Renal cortex interstitium (tissue), 11 donors: ENCODE measurements around the gene TSSC4. TPM values are rescaled to one million over a fixed set of nuclear protein-coding genes. Genes with fewer than 3 reads are reported as not detected.
A peak's percentile ranks its signal among the peaks of the same experiment; 100 is the strongest.

Experiments used
- DNase-seq, 11 donors: peaks; one replicate each; pipeline ENCODE4 v3.0.0-alpha.2; 2013; ENCODE audit warnings: low read depth in 9 of 11, low spot score in 4 of 11; ENCODE audit errors: extremely low read depth in 1 of 11
- polyA plus RNA-seq, 3 donors: library from polyadenylated mRNA; unstranded; fragments of 120-200 nt; gene quantifications; one replicate each; pipeline ENCODE4 v1.2.1, GENCODE V29; 2013; ENCODE audit not compliant: insufficient read length in 3 of 3

Gene TSSC4
- polyA plus RNA-seq, 3 donors: 30.8 to 45.5 (median 44.8) TPM

GRCh38 chr11:2365571-2366210 is 34.9 kb upstream of the TSSC4 start:
- no peak for DNase-seq

DNA sequence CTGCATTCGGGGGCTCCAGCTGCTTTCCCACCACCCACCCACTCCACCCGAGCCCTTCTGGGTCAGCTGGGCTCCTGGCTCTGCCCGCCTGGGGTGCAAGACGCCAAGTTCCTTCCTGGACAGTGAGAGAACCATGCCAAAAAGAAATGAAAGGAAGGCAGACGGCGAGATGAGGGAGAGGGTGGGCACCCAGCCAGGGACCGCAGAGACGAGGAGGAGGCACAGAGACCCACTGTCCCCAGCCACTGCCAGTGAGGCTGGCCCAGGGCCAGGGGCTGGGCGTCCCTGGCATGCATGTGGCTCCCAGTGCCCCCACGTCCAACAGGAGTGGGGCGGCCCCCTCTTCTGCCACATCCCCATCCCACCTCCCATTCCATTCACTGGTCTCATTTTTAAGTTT is 34.3 kb upstream of the TSSC4 start:
- DNase-seq: no peak

DNA sequence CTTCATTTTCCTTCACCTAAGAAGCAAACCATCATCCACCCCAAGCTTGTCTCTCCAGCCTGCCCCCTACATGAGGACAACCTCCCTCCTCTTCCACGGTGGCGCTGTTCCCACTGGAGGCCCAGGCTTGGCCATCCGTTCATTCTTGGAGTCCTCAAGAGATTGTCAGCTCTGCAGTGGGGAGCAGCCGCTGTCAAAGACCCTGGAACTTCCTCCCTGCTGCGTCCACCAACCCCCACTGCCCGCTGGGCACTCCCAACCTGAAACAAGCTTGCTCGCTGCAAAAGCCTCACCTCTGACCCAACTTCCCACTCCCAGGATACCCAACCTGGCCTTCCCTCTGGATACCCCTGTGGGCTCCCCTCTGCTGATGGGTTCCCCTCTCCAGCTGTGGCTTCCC is 33.8 kb upstream of the TSSC4 start:
- DNase-seq: no peak

- DNase-seq: no peak
These were observed 33.0 kb upstream of the TSSC4 start for GRCh38 chr11:2367266-2368160.

- DNase-seq: no peak
These were observed 32.2 kb upstream of the TSSC4 start for GRCh38 chr11:2368178-2368850.

DNA sequence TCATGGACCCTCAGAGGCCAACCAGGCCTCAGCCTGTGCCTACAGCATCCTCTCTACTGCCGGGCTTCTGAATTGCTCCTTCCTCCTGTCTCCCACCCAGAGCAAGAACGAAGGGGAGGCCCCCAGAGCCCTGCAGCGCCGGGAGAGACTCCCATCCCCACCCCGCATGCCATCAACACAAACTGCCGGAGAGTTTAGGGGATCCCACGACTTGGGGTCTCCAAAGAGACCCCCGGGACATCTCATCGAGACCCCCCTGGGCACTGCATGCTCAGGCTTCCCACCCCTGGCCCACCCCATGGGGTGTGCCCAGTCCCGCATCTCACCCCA is 31.7 kb upstream of the TSSC4 start:
- no peak for DNase-seq

GRCh38 chr11:2369320-2369719 is 31.2 kb upstream of the TSSC4 start:
- no peak for DNase-seq

- no peak for DNase-seq
These were observed 30.7 kb upstream of the TSSC4 start for GRCh38 chr11:2369896-2370295.

GRCh38 chr11:2374456-2375201 is 25.9 kb upstream of the TSSC4 start:
- DNase-seq: no peak

DNA sequence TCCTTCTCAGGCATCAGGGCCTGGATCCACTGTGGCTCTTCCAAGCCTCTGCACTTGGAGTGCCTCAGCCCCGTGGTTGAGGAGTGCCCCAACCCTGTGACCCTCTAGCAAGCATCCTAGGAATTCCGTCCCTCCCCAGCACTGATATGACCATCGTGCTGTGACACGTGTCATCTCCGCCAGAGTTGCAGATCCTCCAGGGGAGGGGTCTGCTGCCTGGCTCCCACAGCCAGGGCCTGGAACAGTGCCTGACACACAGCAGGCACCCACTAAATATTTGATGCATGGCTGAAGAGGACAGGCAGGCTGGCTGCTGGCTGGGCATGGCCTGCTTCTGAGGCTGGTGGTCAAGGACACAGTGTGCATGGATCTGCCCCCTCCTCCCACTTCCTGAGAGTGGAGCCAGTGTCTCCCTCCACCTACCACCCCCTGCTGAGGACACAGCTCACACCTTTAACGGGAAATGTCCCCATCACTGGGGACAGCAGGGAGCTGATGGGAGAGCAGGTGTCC is 25.2 kb upstream of the TSSC4 start:
- DNase-seq: no peak

DNA sequence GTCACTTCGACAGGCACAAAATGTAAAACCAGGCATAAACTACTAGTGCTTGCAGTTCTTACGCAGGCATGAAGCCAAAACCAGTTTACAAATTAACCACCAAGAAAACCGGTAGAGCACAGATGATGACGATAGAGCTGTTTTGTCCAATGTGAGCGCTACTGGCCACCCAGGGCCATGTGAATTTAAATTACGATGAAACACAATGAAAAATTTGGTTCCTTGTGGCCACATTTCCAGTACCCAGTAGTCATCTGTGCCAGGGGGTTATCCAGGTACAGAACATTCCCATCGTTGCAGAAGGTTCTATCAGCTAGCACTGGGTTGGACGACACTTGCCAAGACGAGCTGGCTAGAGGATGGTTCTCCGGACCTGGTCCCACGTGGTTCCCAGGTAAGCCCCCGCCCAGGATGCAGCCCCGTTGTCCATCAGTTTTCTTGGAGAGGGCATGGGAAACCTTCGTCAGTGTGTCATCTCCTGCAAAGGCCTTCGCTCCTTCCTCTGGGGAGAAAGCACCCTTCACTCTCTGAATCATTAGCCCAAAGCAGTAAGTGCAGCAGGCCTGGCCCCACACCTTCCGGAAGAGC is 24.5 kb upstream of the TSSC4 start:
- DNase-seq: peak in 5 of 11 donors; percentile 42 to 72 (median 60)

DNA sequence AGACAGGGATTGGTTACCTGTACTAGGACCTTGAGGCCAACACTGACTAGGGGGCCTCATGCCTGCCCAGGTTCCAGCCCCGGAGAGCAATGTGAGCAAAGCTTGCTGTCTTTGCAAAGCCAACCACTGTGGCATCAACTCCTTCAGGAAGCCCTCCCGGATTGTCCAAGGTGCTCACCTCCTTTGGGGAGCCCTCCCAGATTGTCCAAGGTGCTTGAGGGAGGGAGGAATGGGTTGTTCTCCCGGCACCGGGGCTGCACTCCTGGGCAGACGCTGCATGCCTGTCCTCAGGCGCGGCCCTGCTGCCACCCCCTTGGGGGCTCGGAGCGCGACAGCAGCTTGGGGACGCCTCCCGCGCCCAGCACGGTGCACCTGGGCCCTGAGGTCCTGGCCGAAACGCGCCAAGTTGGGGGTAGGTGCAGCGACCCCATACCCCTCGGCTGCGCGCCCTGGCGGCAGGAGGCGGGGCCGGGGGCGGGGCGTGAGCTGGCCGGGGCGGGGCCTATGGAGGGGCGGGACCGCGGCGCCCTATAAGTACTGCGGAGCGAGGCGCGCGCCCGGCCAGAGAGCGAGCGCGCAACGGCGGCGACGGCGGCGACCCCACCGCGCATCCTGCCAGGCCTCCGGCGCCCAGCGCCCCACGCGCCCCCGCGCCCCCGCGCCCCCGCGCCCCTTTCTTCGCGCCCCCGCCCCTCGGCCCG is 23.6 kb upstream of the TSSC4 start, which contains the start of gene CD81:
Gene CD81 (plus strand): TSS at position 560 of the 701 bp plus-strand sequence. CDS start 240 bp downstream, outside the sequence.
- peak in 1 of 11 donors; percentile 52 for DNase-seq

DNA sequence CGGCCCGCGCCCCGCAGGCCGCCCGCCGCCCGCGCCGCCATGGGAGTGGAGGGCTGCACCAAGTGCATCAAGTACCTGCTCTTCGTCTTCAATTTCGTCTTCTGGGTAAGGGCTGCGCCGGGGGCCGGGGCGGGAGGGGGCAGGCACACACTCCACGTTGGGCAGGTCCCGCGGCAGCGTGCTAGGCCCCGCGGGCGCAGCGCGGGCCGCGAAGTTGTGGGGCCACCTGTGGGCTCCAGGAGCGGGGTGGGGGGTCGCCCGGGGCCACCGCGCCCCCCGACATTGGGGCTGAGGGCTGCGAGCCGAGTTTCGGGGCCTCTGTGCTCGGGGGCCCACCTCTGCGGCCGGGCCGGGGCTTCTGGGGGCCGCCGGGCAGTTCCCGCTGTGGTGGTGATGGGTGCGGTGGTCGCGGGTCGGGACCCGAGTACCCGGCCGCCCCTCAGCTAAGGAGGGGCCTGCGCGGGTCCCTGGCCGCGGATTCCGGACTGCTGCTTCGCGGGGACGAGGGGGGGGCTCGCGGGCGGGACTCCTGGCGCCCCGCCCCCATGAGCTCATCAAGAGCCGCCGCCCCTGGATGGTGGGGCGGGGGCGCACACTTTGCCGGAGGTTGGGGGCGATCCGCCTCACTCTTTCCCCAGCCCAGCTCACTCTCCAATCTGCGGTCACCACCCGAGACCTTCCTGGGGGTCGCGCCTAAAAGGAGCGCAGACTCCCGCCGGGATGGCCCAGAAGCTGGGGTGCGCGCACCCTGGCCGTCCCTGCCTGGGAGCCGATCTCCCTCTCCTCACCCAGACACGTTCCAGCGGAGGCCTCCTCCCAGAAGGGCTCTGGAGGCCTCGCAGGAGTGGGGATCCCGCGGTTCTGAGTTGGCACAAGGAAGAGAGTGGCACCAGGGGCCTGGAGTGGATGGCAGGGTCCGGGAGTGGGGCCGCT is 22.8 kb upstream of the TSSC4 start:
- peak in 5 of 11 donors; percentile 53 to 74 (median 70) for DNase-seq

DNA sequence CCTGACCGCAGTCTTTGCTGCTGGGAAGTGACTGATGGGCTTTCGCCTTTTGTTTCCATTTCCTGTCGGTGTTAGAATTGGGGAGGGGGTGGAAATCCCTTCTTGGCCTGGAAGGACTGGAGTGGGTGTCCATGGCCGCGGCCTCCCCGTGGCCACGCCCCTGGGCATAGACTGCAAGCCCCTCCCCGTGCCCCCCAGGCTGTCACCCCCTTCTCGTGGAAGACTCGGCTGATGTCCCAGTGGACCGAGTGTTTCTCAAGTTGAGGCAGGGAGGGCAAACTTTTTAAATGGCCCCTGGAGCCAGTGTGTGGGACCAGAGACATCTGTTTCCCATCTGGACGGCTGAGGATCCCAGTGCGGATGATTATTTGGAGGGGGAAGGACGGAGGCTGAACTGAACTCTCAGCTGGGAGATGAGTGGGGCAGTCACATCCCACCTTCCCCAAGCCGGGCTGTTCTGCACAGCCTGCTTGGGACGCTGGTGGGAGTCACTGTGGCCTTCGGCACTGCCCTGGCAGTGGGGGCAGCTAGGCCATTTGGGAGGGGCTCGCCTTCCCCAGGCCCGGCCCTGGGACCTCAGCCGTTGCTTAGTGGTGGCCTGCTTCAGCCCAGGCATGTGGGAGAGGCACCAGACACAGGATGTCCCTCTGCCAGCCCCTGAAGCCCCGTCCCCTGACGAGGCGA is 21.9 kb upstream of the TSSC4 start:
- peak in 5 of 11 donors; percentile 34 to 62 (median 54) for DNase-seq

DNA sequence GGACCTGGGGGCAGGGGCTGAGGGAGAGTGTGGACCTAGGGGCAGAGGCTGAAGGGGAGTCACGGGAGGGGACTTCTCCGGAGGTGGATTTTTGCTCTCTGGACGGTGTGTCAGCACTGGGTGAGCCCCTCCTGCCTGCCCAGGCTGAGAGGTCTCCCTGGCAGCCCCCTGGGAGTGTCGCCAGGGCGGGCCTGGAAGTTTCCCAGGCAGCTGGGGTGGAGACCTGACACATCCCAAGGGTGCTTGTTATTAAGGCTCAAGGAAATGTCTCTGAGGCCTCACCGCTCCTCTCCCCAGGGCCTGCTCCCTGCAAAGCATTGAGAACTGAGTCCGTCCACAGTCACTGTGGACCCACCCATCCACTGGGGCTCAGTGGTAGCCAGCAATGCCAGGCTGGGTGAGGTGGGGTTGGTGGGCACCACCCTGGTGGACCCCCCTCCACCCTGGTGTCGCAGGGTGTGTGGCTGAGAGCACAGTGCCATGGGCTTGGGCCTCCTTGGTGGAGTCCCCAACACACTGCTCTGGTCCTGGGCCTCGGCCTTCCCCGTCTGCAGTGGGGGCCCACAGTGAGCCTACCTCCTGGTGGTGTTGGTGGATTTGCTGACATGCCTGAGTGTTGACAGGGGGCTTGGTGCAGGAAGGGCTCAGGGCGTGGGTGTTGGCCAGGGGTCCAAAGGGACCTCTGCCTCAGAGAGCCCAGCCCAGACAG is 20.9 kb upstream of the TSSC4 start:
- DNase-seq: no peak

GRCh38 chr11:2380396-2380795 is 20.2 kb upstream of the TSSC4 start:
- no peak for DNase-seq
